ENCODE measurements around the gene AKAP9.

GRCh38 chr7:92137557-92137956, 196.9 kb downstream of the AKAP9 start:
- no peak for TF ChIP-seq CTCF (IDR thresholded peaks at IDR 0.05)
- TF ChIP-seq POLR2A (IDR thresholded peaks at IDR 0.05): no peak

All from Peyer's patch (tissue), 4 donors.